ENCODE data around the gene REEP1. TPM values are rescaled to one million over a fixed set of nuclear protein-coding genes. Genes with fewer than 3 reads are reported as not detected.

Gene REEP1
- total RNA-seq, 2 experiments from 2014 or later = not detected

DNA sequence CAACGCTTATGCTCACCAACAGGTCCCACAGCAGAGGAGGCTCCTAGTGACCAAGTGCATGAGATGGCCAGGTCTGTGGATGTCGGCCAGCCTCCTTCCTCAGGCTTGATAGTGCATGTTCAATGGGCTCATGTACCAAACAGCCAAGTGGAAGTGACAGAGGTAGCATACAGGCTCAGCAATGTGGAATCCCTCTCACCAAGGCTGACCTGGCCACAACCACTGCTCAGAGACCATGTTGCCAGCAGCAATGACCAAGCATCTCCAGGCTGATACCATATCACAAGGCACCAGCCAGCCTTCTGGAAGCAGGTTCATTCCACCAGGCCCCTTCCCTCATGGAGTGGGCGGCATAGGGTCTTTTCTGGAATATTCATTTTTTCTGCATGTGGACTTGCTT, 61.5 kb downstream of the REEP1 start:
- Histone ChIP-seq H3K27ac (ENCODE audit: low read depth, low read length, poor library complexity, severe bottlenecking) (no peak overlapping the region), H2AFZ (ENCODE audit: low read length) (no peak overlapping the region), H3K79me2 (ENCODE audit: insufficient read depth, low read depth, low read length) (no peaks in the 10 kb centered on the region), H3K4me2 (ENCODE audit: low read length) (no peak overlapping the region), H4K20me1 (ENCODE audit: insufficient read depth, low read length) (no peaks in the 10 kb centered on the region), H3K4me1 (ENCODE audit: insufficient read depth, low read length, poor library complexity, severe bottlenecking) (no peaks in the 10 kb centered on the region), H3K36me3 (ENCODE audit: insufficient read depth, low read length) (no peaks in the 10 kb centered on the region), H3K4me3 (ENCODE audit: low read depth, low read length, poor library complexity, severe bottlenecking) (no peak overlapping the region), H3K9me3 (ENCODE audit: low read length) (peaks cover 8% of the 10 kb centered on the region), H3K9me2 (ENCODE audit: insufficient read depth, low read length) (no peaks in the 10 kb centered on the region)
- POLR2A ChIA-PET = no interaction called here
- DNase-seq (ENCODE audit: low spot score) = no peak
- BruUV-seq (replicated peaks) = no TSS peak
- CTCF ChIA-PET (ENCODE audit: unreplicated experiment) = no interaction called here
- intact Hi-C loops (cut with micrococcal nuclease; ENCODE audit: unreplicated experiment) = no loop called here
- TF ChIP-seq, protein P1, sequence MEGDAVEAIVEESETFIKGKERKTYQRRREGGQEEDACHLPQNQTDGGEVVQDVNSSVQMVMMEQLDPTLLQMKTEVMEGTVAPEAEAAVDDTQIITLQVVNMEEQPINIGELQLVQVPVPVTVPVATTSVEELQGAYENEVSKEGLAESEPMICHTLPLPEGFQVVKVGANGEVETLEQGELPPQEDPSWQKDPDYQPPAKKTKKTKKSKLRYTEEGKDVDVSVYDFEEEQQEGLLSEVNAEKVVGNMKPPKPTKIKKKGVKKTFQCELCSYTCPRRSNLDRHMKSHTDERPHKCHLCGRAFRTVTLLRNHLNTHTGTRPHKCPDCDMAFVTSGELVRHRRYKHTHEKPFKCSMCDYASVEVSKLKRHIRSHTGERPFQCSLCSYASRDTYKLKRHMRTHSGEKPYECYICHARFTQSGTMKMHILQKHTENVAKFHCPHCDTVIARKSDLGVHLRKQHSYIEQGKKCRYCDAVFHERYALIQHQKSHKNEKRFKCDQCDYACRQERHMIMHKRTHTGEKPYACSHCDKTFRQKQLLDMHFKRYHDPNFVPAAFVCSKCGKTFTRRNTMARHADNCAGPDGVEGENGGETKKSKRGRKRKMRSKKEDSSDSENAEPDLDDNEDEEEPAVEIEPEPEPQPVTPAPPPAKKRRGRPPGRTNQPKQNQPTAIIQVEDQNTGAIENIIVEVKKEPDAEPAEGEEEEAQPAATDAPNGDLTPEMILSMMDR (conservative IDR thresholded peaks at IDR 0.05; ENCODE audit: low read length) = no peak
- TF ChIP-seq EZH2phosphoT487 (IDR thresholded peaks at IDR 0.05; ENCODE audit: borderline replicate concordance, low read depth, low read length) = no peak

DNA sequence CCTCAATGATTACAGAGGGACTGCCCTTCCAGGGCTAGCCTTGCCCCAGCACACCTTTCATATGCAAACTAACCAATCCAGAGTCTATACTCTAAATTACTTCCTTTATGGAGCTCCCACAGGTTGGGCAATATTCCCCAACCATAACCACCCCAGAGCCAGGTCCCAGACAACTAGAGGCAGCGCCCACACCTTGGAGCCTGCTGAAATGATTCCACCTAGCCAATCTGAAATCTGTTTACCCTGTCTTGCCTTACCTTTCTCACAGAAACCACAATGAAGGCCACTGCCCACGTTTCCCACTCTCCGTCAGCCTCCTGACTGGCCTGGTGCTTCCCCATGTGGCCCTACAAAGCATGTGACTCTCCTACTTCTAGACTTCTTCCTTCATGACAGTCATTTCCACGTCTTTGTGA, 62.0 kb downstream of the REEP1 start:
- Histone ChIP-seq H3K36me3 (ENCODE audit: insufficient read depth, low read length) (no peaks in the 10 kb centered on the region), H2AFZ (ENCODE audit: low read length) (no peak overlapping the region), H3K9me2 (ENCODE audit: insufficient read depth, low read length) (no peaks in the 10 kb centered on the region), H3K27ac (ENCODE audit: low read depth, low read length, poor library complexity, severe bottlenecking) (no peak overlapping the region), H3K9me3 (ENCODE audit: low read length) (peaks cover 14% of the 10 kb centered on the region), H3K4me1 (ENCODE audit: insufficient read depth, low read length, poor library complexity, severe bottlenecking) (no peaks in the 10 kb centered on the region), H4K20me1 (ENCODE audit: insufficient read depth, low read length) (no peaks in the 10 kb centered on the region), H3K4me3 (ENCODE audit: low read depth, low read length, poor library complexity, severe bottlenecking) (no peak overlapping the region), H3K4me2 (ENCODE audit: low read length) (no peak overlapping the region), H3K79me2 (ENCODE audit: insufficient read depth, low read depth, low read length) (no peaks in the 10 kb centered on the region)
- no TSS peak for BruUV-seq (replicated peaks)
- ChIA-PET CTCF (ENCODE audit: unreplicated experiment) (no interaction called here), POLR2A (no interaction called here)
- intact Hi-C loops (cut with micrococcal nuclease; ENCODE audit: unreplicated experiment) = no loop called here
- DNase-seq (ENCODE audit: low spot score) = no peak
- TF ChIP-seq, protein P1 (conservative IDR thresholded peaks at IDR 0.05; ENCODE audit: low read length) = no peak
- no peak for TF ChIP-seq EZH2phosphoT487 (IDR thresholded peaks at IDR 0.05; ENCODE audit: borderline replicate concordance, low read depth, low read length)

DNA sequence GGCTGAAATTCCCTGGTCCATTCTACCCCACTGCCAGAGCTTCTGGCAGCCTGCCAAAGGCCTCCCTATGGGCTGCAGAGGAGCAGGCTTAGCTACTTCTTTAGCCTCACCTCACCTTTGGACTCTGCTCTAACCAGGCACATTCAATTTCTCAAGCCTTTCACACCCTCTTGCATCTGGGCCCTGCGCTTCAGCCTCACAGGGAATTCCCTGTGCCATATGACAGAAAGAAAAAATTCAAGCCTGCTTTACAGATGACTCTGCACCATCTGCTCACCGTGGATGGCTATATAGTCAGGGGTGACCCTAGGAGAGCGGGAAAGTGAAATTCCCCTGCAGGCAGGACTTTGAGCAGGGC, 62.5 kb downstream of the REEP1 start:
- intact Hi-C loops (cut with micrococcal nuclease; ENCODE audit: unreplicated experiment) = no loop called here
- Histone ChIP-seq H3K9me2 (ENCODE audit: insufficient read depth, low read length) (no peaks in the 10 kb centered on the region), H3K79me2 (ENCODE audit: insufficient read depth, low read depth, low read length) (no peaks in the 10 kb centered on the region), H3K9me3 (ENCODE audit: low read length) (peaks cover 15% of the 10 kb centered on the region), H4K20me1 (ENCODE audit: insufficient read depth, low read length) (no peaks in the 10 kb centered on the region), H3K36me3 (ENCODE audit: insufficient read depth, low read length) (no peaks in the 10 kb centered on the region), H3K4me3 (ENCODE audit: low read depth, low read length, poor library complexity, severe bottlenecking) (no peak overlapping the region), H3K27ac (ENCODE audit: low read depth, low read length, poor library complexity, severe bottlenecking) (no peak overlapping the region), H2AFZ (ENCODE audit: low read length) (no peak overlapping the region), H3K4me2 (ENCODE audit: low read length) (no peak overlapping the region), H3K4me1 (ENCODE audit: insufficient read depth, low read length, poor library complexity, severe bottlenecking) (no peaks in the 10 kb centered on the region)
- POLR2A ChIA-PET = interaction anchor here (0.6 kb wide), 1 partner anchor 74 kb away, joined by 4 read pairs; no protein-coding TSS in a partner anchor
- CTCF ChIA-PET (ENCODE audit: unreplicated experiment) = no interaction called here
- TF ChIP-seq, protein P1 (conservative IDR thresholded peaks at IDR 0.05; ENCODE audit: low read length) = no peak
- no peak for TF ChIP-seq EZH2phosphoT487 (IDR thresholded peaks at IDR 0.05; ENCODE audit: borderline replicate concordance, low read depth, low read length)
- DNase-seq (ENCODE audit: low spot score) = no peak
- no TSS peak for BruUV-seq (replicated peaks)
